ENCODE results near the gene PPP2R5C.

- TF ChIP-seq CTCF (IDR thresholded peaks at IDR 0.05) (no peak), POLR2A (IDR thresholded peaks at IDR 0.05) (no peak), POLR2AphosphoS5 (IDR thresholded peaks at IDR 0.05) (no peak), EP300 (IDR thresholded peaks at IDR 0.05) (no peak)
These were observed 26.1 kb upstream of the PPP2R5C start for GRCh38 chr14:101735453-101735852.
